Activated CD8-positive, alpha-beta T cell treated with anti-CD3 and anti-CD28 coated beads for 36 hours (primary cell): Measurements from ENCODE around the gene FCHSD1. TPM values are rescaled to one million over a fixed set of nuclear protein-coding genes. Genes with fewer than 3 reads are reported as not detected.
A peak's percentile ranks its signal among the peaks of the same experiment; 100 is the strongest.

Source experiments
- ATAC-seq: fragments of 200-7000 bp; cut with Tn5 transposase; one replicate; pipeline ENCODE4 v1.10.0; 2021; ENCODE audit warnings: mild to moderate bottlenecking, moderate library complexity
- CTCF ChIA-PET: fragments of 350-600 bp; sonication (Branson Sonifier 250); formaldehyde crosslinking; loops from one replicate; lab custom pipeline; 2021; ENCODE audit warnings: antibody characterized with exemption; lab: Charles Lee
- POLR2A ChIA-PET: fragments of 350-600 bp; sonication (Branson Sonifier 250); formaldehyde crosslinking; loops from one replicate; lab custom pipeline; 2021; ENCODE audit warnings: antibody characterized with exemption; lab: Charles Lee
- DNase-seq: peaks from one replicate; pipeline ENCODE4 v3.0.0-alpha.2; 2020
- H3K27ac Mint-ChIP-seq: one replicate; pipeline ENCODE4 v1.8.0; 2021; ENCODE audit warnings: mild to moderate bottlenecking, mixed read lengths
- H3K27me3 Mint-ChIP-seq: one replicate; pipeline ENCODE4 v1.8.0; 2021; ENCODE audit warnings: mixed read lengths
- H3K36me3 Mint-ChIP-seq: one replicate; pipeline ENCODE4 v1.8.0; 2021; ENCODE audit warnings: low read depth, mixed read lengths
- H3K4me1 Mint-ChIP-seq: one replicate; pipeline ENCODE4 v1.8.0; 2021; ENCODE audit warnings: low read depth, mixed read lengths
- H3K4me3 Mint-ChIP-seq: one replicate; pipeline ENCODE4 v1.8.0; 2021; ENCODE audit warnings: mild to moderate bottlenecking, moderate library complexity, mixed read lengths
- H3K9me3 Mint-ChIP-seq: one replicate; pipeline ENCODE4 v1.8.0; 2021; ENCODE audit warnings: mixed read lengths
- CTCF ChIP-seq: fragments of 200-600 bp; IDR thresholded peaks from one replicate; pipeline ENCODE4 v1.8.0; 2022; ENCODE audit warnings: antibody characterized with exemption, mild to moderate bottlenecking
- intact Hi-C: fragments of 100-400 bp; cut with micrococcal nuclease; formaldehyde crosslinking; loops from one replicate; pipeline ENCODE4 v1.10.0; 2022
- total RNA-seq, 2 experiments: library from RNA; stranded (reverse); gene quantifications; one replicate each; pipeline ENCODE4 v1.2.3, GENCODE V29; 2021

Gene FCHSD1
- total RNA-seq, 2 experiments from 2014 or later: 30.1 to 31.8 TPM

DNA sequence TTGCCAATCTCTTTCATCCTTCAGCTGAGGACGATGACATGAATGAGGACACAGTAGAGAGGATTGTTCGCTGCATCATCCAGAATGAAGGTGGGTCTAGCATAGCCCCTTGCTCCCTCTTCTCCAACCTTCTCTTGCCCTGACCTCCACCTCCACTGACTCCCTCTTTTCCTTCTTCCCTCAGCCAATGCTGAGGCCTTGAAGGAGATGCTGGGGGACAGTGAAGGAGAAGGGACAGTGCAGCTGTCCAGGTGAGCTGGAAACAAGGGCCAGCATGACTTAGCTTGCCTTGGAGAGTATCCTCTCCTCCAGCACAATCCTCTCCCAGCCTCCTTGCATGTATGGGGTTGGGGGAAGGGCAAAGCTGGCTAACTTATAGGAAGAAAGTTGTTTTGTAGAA, 12.4 kb downstream of the FCHSD1 start:
- H3K27ac Mint-ChIP-seq: peak overlapping the region; percentile 90
- no peak for DNase-seq
- POLR2A ChIA-PET: interaction anchor here (1.4 to 6.5 kb wide), 4 partner anchors 9 to 211 kb away, joined by 3 to 28 read pairs (median 21); partner anchors contain the start of gene FCHSD1
- intact Hi-C loops: loop anchor here (5.0 kb wide), 1 partner anchor 46 kb away; no protein-coding TSS in a partner anchor
- CTCF ChIA-PET: interaction anchor here (1.4 to 4.2 kb wide), 7 partner anchors 12 to 71 kb away, joined by 5 to 83 read pairs (median 16); partner anchors contain the start of genes DIAPH1 and FCHSD1
- peak overlapping the region; percentile 86 for H3K4me3 Mint-ChIP-seq
- no peaks in the 10 kb centered on the region for H3K27me3 Mint-ChIP-seq
- H3K9me3 Mint-ChIP-seq: no peaks in the 10 kb centered on the region
- peaks cover 48% of the 10 kb centered on the region for H3K36me3 Mint-ChIP-seq
- TF ChIP-seq CTCF: no peak
- no peak for ATAC-seq
- peaks cover 49% of the 10 kb centered on the region for H3K4me1 Mint-ChIP-seq

DNA sequence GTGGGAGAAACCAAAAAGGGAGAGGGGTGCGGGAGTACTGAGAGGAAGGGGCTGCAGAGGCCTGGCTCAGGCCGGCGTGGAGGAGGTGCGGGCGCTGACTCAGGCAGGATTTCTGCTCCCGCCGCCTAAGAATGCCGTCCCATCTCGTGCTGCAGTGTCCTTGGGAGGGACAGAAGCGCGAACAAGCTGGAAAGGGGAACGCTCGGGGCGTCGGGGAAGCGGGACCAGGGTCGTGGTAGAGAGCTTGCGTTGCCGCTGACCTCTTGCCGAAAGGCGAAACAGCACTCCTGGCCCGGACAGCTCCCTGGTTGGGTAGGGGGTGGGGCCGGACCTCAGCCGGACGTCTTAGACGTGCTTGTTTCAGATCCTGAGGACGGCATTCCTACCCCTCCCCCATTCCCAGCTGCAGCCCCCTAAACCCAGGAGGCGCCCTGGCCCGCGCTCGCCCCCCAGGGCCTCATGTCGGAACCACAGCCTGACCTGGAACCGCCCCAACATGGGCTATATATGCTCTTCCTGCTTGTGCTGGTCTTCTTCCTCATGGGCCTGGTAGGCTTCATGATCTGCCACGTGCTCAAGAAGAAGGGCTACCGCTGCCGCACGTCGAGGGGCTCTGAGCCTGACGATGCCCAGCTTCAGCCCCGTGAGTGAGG, 13.3 kb downstream of the FCHSD1 start:
- H3K4me1 Mint-ChIP-seq: peaks cover 49% of the 10 kb centered on the region
- ChIA-PET POLR2A (interaction anchor here (0.9 to 6.5 kb wide), 9 partner anchors 10 to 332 kb away, joined by 3 to 30 read pairs (median 15); partner anchors contain the start of genes DIAPH1 and FCHSD1), CTCF (interaction anchor here (0.8 to 4.2 kb wide), 15 partner anchors 11 to 241 kb away, joined by 3 to 83 read pairs (median 14); partner anchors contain the start of genes DIAPH1 and FCHSD1)
- ATAC-seq (peak; percentile 55), DNase-seq (peak; percentile 81)
- TF ChIP-seq CTCF: peak; percentile 68
- H3K27ac Mint-ChIP-seq: peak overlapping the region; percentile 90
- peak overlapping the region; percentile 86 for H3K4me3 Mint-ChIP-seq
- H3K9me3 Mint-ChIP-seq: no peaks in the 10 kb centered on the region
- no peaks in the 10 kb centered on the region for H3K27me3 Mint-ChIP-seq
- intact Hi-C loops: loop anchor here (5.0 kb wide), 1 partner anchor 46 kb away; no protein-coding TSS in a partner anchor
- H3K36me3 Mint-ChIP-seq: peaks cover 48% of the 10 kb centered on the region

- intact Hi-C loops: loop anchor here (5.0 kb wide), 1 partner anchor 45 kb away; no protein-coding TSS in a partner anchor
- H3K9me3 Mint-ChIP-seq: no peaks in the 10 kb centered on the region
- H3K4me1 Mint-ChIP-seq: peaks cover 53% of the 10 kb centered on the region
- DNase-seq (peak; percentile 61), ATAC-seq (peak; percentile 50)
- POLR2A ChIA-PET: interaction anchor here (0.9 to 6.5 kb wide), 14 partner anchors 11 to 332 kb away, joined by 3 to 30 read pairs (median 6); partner anchors contain the start of genes DIAPH1 and FCHSD1
- peak overlapping the region; percentile 90 for H3K27ac Mint-ChIP-seq
- CTCF ChIA-PET: interaction anchor here (0.7 to 4.2 kb wide), 19 partner anchors 11 to 324 kb away, joined by 3 to 83 read pairs (median 8); partner anchors contain the start of genes DIAPH1, FCHSD1 and TAF7
- no peaks in the 10 kb centered on the region for H3K27me3 Mint-ChIP-seq
- peaks cover 51% of the 10 kb centered on the region for H3K36me3 Mint-ChIP-seq
- no peak for TF ChIP-seq CTCF
- H3K4me3 Mint-ChIP-seq: peak overlapping the region; percentile 86
Measured at GRCh38 chr5:141637123-141637766, 14.0 kb downstream of the FCHSD1 start.

DNA sequence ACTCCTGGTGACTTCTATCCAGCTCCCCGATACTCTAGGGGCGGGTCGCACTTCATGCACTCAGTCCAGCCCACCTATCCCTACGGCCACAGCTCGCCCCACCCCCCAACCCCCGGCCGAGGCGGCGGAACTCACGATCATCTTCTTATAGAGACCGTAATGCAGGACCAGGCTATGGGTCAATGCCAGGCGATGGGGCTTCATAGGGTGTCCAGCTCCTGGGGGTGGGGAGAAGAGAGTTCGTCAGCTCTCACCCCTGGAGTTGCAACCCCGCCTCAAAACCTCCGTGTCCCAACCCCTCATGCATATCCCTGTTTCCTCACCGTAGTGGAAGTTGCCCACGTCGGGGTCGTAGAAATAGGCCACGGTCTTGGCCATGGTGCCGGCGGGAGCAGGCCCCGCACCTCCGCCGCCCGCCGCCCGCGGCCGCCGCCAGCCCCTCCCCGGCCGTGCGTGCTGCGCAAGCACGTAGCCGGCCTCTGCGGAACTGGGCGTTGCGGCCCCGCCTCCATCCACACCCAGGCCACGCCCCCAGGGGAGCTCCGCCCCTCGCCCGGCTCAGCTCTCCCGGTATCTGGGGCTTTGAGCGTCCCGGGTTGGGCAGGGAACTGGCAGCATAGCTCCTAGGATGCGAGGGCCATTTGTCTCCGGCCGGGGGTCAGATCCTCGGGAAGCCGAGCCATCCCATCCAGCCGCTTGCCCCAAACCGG, 14.7 kb downstream of the FCHSD1 start, which contains the start of the genes HDAC3 and RELL2:
Gene HDAC3 (minus strand): TSS at position 437 of the 710 bp plus-strand sequence. CDS start 59 bp downstream, at position 378.
Gene RELL2 (plus strand): TSS at position 585 of the 710 bp plus-strand sequence. CDS start 1,229 bp downstream, outside the sequence.
- H3K4me1 Mint-ChIP-seq: peaks cover 47% of the 10 kb centered on the region
- ChIA-PET POLR2A (interaction anchor here (1.0 to 6.5 kb wide), 12 partner anchors 10 to 123 kb away, joined by 3 to 30 read pairs (median 10); partner anchors contain the start of genes DIAPH1 and FCHSD1), CTCF (interaction anchor here (0.7 to 4.2 kb wide), 17 partner anchors 10 to 324 kb away, joined by 3 to 83 read pairs (median 10); partner anchors contain the start of genes DIAPH1, FCHSD1 and TAF7)

More for the DNA sequence above, 14.7 kb downstream of the FCHSD1 start, which contains the start of the genes HDAC3 and RELL2:
- Mint-ChIP-seq H3K4me3 (peak within 1 kb of the TSS; percentile 86), H3K27ac (peak within 1 kb of the TSS; percentile 90), H3K36me3 (peaks cover 49% of the 10 kb centered on the region), H3K27me3 (no peaks in the 10 kb centered on the region), H3K9me3 (no peaks in the 10 kb centered on the region)
- peak; percentile 94 for DNase-seq
- peak; percentile 88 for ATAC-seq
- intact Hi-C loops: loop anchor here (5.0 kb wide), 1 partner anchor 44 kb away; no protein-coding TSS in a partner anchor
- TF ChIP-seq CTCF: no peak
